Lower leg skin (tissue), 4 donors: ENCODE measurements around the gene DCBLD1. TPM values are rescaled to one million over a fixed set of nuclear protein-coding genes. Genes with fewer than 3 reads are reported as not detected.

Source experiments
- DNase-seq, 2 donors: peaks; one replicate each; pipeline ENCODE4 v3.0.0-alpha.2; 2019; ENCODE audit warnings: low spot score in 2 of 2
- H3K4me3 ChIP-seq: fragments of 200-600 bp; sonication (generic); 2 replicates; pipeline ENCODE4 v1.5.1; 2017; ENCODE audit warnings: mild to moderate bottlenecking, low read depth; ENCODE audit not compliant: poor library complexity, severe bottlenecking
- CTCF ChIP-seq, 3 donors: fragments of 450-650 bp; IDR thresholded peaks; one replicate each; pipeline ENCODE4 v1.5.1; 2016; ENCODE audit warnings: antibody characterized with exemption in 3 of 3, mild to moderate bottlenecking in 3 of 3, moderate library complexity in 2 of 3
- POLR2A ChIP-seq, 2 donors: fragments of 450-650 bp; IDR thresholded peaks; one replicate each; pipeline ENCODE4 v1.6.1; 2016 to 2017; ENCODE audit warnings: antibody characterized with exemption in 2 of 2, mild to moderate bottlenecking in 1 of 2, moderate library complexity in 1 of 2
- WGBS, 2 donors: methylation state at CpG; one replicate each; pipeline ENCODE4 v1.1.5; 2018; 5-methylcytosine and 5-hydroxymethylcytosine counted together
- intact Hi-C: fragments of 100-400 bp; cut with DNase I; formaldehyde crosslinking; loops from one replicate; pipeline ENCODE4 v1.15.0; 2023; ENCODE audit warnings: low total_unique reads
- total RNA-seq, 4 donors: library from RNA; depleted of rRNA; stranded (reverse); fragments of >200 nt; gene quantifications; one replicate each; pipeline ENCODE4 v1.1.0, GENCODE V29; 2016

Gene DCBLD1
- total RNA-seq, 4 donors from 2014 or later: 2.4 to 8.0 (median 3.3) TPM

GRCh38 chr6:117591405-117591804 lies 108.9 kb downstream of the DCBLD1 start:
- DNase-seq: no peak
- no peak for TF ChIP-seq POLR2A (IDR thresholded peaks at IDR 0.05)
- no peak for TF ChIP-seq CTCF (IDR thresholded peaks at IDR 0.05)
- 91 to 92% methylated on average over 3 of the region's 3 CpGs for WGBS, 2 donors
- intact Hi-C loops: no loop called here
- no peak overlapping the region for H3K4me3 ChIP-seq

GRCh38 chr6:117592983-117593759 lies 110.7 kb downstream of the DCBLD1 start:
- TF ChIP-seq POLR2A (IDR thresholded peaks at IDR 0.05) (no peak), CTCF (IDR thresholded peaks at IDR 0.05) (no peak)
- intact Hi-C loops: no loop called here
- 80 to 87% methylated on average over 3 of the region's 3 CpGs for WGBS, 2 donors
- no peak for DNase-seq
- H3K4me3 ChIP-seq: no peak overlapping the region

GRCh38 chr6:117595099-117595923 lies 112.8 kb downstream of the DCBLD1 start:
- TF ChIP-seq CTCF (IDR thresholded peaks at IDR 0.05) (no peak), POLR2A (IDR thresholded peaks at IDR 0.05) (no peak)
- intact Hi-C loops: no loop called here
- WGBS, 2 donors: 93 to 97% methylated on average over 2 of the region's 2 CpGs
- no peak for DNase-seq
- H3K4me3 ChIP-seq: no peak overlapping the region

- 92 to 95% methylated on average over 2 of the region's 2 CpGs for WGBS, 2 donors
- DNase-seq: no peak
- intact Hi-C loops: no loop called here
- H3K4me3 ChIP-seq: no peak overlapping the region
- TF ChIP-seq POLR2A (IDR thresholded peaks at IDR 0.05) (no peak), CTCF (IDR thresholded peaks at IDR 0.05) (no peak)
Observed at GRCh38 chr6:117597755-117598154, 115.3 kb downstream of the DCBLD1 start.

Other genes with a start within 250 kb of the DCBLD1 start
- gene VGLL2, start 217.1 kb upstream of the DCBLD1 start, total RNA-seq: not detected
- gene ROS1, start 56.7 kb upstream of the DCBLD1 start, total RNA-seq: 1 to 10 TPM in 2 of 4 donors, under 1 TPM in 2; 0.11 to 1.3 (median 0.78) TPM
- gene GOPC, start 119.8 kb downstream of the DCBLD1 start, total RNA-seq: 10 to 100 TPM; 20.2 to 24.7 (median 22.2) TPM
- gene NUS1, start 192.8 kb downstream of the DCBLD1 start, total RNA-seq: 10 to 100 TPM in 2 of 4 donors, 1 to 10 TPM in 2; 6.8 to 12.9 (median 10.2) TPM